ENCODE results near the gene EGFLAM. TPM values are rescaled to one million over a fixed set of nuclear protein-coding genes. Genes with fewer than 3 reads are reported as not detected.

EGFLAM gene
- total RNA-seq, 1 donor from 2014 or later, result 37.6 TPM

GRCh38 chr5:38267372-38267771 lies 9.0 kb downstream of the EGFLAM start:
- no peak for DNase-seq

DNA sequence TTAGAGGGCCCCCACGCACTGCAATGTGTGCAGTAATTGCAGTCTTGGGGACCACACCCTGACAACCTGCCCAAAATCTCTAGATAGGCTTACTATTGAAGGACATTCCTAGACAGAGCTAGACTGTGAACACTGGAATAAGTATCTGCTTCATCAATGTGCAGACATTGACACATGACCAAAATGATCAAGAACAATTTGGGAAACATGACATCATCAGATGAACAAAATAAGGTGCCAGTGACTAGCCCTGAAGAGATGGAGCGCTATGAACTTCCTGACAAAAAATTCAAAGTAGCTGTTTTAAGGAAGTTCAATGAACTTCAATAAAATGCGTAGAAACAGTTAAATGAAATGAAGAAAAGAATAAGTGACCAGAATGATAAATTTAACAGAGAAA lies 15.3 kb downstream of the EGFLAM start:
- DNase-seq, result no peak

GRCh38 chr5:38274370-38274769 lies 16.0 kb downstream of the EGFLAM start:
- no peak for DNase-seq

DNA sequence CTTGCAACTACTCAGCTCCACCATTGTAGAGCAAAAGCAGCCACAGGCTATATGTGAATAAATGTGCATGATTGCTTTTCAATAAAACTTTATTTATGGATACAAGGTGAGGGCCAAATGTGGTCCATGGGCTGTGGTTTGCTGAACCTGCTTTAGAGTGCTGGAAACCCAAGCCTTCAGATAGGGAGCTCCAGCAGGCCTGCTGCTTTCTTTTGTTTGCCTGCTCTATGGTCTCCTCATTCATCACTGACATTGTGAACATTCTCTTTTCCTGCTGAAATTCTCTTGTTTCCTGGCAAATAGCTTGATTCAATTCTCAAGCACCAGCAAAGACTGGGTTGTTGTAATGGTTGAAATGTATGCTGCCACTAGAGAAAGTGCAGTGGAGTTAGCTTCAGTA lies 26.0 kb downstream of the EGFLAM start:
- DNase-seq, result no peak

- DNase-seq, result no peak
Observed at GRCh38 chr5:38285226-38285625, 26.9 kb downstream of the EGFLAM start.

DNA sequence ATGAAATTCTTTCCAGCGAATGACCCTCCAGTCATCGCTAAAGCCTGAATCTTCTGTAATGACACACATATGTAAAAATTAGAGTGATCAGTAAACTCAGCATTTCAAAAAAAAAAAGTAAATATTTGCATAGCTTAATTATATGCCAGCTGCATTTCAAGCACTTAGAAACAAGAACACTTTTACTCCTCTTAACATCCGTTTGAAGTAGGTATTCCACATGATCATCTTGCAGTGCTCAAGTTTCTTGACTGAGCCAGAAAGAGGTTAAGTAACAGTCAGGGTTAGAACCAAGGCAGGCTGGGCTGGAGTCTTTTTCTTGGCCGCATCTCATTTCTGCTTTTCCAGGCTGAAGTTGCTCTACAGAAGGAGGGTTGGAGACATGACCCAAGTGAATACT lies 27.6 kb downstream of the EGFLAM start:
- no peak for DNase-seq

DNA sequence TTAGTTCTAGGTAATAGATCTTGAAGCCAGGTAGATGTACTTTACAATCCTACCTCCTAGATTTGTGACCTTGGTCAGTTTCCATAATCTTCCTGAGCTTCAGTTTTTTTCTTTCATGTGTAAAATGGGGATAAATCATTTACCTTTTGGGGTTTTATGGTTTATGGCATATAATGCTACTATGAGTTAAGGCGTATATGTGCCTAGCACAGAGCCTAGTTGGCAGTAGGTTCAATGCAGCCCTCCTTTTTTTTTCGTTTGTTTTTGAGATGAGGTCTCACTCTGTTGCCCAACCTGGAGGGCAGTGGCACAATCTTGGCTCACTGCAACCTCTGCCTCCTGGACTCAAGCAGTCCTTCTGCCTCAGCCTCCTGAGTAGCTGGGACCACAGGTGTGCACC lies 28.8 kb downstream of the EGFLAM start:
- DNase-seq, result no peak

- no peak for DNase-seq
Observed at GRCh38 chr5:38289457-38289856, 31.1 kb downstream of the EGFLAM start.

DNA sequence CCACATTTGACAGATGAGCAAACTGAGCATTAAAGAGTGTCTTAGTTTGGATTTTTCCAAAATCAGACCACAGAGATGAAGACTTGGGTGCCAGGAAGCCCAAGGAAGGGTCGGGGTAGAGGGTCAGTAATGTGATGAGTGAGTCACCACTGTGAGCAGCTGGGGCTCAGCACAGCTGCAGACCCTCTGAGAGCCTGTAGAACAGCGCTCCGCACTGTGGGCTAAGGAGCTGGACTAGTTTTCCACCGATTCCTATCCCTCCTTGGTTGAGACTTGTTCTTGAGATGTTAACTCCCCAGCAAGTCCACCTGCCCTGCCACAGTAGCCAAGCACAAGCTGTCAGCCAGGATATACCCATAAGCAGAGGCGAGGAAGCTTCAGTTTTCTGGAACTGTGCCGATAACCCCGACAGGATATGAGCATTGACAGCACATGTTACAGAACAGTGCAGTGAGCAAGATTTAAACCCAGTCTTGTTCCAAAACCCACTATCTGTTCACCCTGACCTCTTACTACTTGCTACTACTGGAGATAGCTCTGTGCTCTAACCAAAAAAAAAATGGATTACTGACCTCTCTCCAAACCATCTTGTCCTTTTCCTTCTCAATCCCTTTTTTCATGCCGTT lies 31.8 kb downstream of the EGFLAM start:
- DNase-seq, result no peak

- no peak for DNase-seq
Observed at GRCh38 chr5:38291355-38291754, 33.0 kb downstream of the EGFLAM start.

DNA sequence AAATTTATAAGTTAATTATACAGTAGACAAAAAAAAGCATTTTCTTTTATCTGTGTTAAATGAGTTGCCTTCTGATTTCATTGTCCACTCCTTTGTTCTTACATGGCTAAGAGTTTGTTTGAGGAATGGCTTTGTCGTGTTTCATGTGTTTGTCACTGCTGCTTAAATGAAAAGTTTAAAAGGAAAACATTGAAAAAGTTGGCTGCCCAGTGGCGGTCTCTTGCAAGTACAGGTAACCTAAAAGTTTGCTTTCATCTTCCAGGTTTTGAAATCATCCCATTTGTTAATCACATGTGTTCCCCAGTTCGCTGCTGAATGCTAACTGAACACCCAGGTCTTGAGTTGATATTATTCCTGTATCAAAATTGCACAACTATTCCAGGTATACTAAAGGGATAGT lies 33.9 kb downstream of the EGFLAM start:
- no peak for DNase-seq

- DNase-seq, result no peak
Observed at GRCh38 chr5:38295751-38296150, 37.4 kb downstream of the EGFLAM start.

- peak; percentile 10 for DNase-seq
Observed at GRCh38 chr5:38297830-38298608, 39.7 kb downstream of the EGFLAM start.

DNA sequence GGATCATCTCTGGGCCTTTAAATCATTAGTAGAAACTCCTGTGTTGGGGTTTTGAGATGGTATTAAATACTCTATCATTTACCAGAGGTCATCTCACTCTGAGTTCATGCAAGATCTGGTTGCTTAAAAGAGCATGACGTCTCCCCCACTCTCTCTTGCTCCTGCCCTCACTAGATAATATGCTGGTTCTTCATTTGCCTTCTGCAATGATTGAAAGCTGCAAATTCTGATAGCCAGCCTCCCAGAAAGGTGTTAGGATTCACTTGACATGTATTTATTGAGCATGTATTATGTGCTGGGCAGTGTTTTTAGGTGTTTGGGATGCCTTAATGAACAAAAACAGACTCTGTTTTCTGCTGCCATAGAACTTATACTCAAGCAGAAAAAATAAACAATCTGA lies 41.2 kb downstream of the EGFLAM start:
- DNase-seq, result no peak

- DNase-seq, result no peak
Observed at GRCh38 chr5:38305148-38305547, 46.8 kb downstream of the EGFLAM start.

- DNase-seq, result no peak
Observed at GRCh38 chr5:38307845-38308244, 49.5 kb downstream of the EGFLAM start.

DNA sequence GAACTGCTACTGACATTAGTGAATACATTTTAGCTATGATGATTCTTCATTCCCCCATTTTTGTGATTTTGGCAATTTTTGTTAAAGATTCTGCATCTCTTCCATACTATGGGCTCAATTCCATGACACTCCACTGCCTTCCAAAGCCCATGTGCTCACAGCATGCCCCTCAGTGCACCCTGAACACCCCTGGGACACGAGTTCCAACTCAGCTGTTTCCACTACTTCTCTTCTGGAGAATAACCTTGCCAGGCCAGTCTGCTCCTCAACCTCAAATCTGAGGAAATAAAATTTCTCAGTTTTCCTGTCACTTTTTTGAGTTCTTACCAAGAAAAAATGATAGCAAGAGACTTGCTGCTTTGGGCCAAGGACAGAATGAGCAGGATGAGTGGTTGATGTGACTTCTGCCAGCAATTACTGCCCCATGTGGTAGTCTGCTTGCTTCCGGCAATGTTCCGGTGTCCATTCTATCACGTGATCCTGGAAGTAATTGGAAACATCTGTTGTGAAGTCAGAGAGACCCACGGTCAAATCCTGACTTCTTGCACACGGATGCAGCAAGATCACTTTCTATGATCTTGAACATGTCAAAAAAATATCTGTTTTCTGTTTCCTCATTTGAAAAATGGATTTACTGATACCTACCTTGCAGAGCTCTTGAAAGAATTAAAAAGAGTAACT lies 58.3 kb downstream of the EGFLAM start:
- peak; percentile 67 for DNase-seq

DNA sequence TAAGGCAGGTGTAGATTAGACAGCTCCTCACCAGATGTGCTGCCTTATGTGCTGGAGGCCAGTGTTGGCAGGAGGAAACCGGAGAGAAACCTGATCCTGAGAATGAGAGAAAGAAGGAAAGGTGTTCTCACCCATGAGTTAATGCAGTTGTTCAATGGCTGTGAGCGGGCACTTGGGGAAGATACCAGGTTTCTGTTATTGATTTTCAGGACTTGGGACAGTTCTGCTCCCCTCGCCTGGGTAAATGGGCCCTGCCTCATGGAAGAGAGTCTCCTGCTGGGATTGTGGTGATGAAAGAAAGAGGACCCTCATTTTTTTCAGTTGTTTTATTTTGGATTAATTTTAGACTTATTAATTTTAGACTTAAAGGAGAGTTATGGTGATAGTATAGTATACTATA lies 59.5 kb downstream of the EGFLAM start:
- no peak for DNase-seq

- DNase-seq, result no peak
Observed at GRCh38 chr5:38319491-38319890, 61.1 kb downstream of the EGFLAM start.

DNA sequence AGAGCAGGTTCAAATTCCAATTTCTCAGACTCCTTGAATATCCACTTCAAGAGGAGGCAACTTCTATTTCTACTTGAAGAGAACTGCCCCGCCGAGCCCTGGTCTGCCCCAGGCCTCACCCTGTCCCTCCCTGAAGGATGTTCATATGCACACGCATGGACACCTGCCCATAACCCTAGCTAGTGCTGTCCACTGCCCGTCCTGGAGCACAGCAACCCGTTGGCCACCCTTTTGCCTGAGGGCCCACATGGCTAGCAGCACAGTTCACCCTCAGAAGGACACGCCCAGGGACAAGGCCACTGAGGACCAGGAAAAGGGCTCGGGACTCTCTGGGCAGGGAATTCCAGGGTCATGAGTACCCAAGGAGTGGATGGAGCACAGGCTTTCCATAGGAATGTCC lies 63.6 kb downstream of the EGFLAM start:
- DNase-seq, result no peak

DNA sequence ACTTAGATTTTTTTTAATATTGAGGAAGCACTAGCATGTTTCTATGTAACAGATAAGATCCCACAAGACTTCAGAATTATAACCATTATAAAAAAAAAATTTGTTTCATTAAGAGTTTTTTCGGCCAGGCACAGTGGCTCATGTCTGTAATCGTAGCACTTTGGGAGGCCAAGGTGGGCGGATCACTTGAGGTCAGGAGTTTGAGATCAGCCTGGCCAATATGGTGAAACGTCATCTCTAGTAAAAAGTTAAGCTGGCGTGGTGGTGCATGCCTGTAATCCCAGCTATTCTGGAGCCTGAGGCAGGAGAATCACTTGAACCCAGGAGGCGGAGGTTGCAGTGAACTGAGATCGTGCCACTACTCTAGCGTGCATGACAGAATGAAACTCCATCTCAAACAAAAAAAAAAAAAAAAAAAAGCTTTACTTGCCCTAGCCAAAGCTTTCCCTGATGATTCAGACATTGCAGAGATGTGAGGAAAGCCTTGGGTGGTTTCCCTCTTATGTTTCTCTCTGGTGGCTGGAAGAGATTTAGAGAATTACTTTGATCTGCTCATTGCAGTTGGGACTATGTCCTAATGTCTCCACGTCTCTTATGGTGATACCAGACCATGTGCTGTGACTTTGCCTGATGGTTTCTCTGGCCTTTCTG lies 65.4 kb downstream of the EGFLAM start:
- no peak for DNase-seq

GRCh38 chr5:38329132-38329715 lies 70.9 kb downstream of the EGFLAM start:
- no peak for DNase-seq

- DNase-seq, result no peak
Observed at GRCh38 chr5:38330207-38330606, 71.8 kb downstream of the EGFLAM start.
